ENCODE data around the gene PSAPL1. TPM values are rescaled to one million over a fixed set of nuclear protein-coding genes. Genes with fewer than 3 reads are reported as not detected.

PSAPL1 gene
- polyA plus RNA-seq, 2 donors: 0.04 to 0.39 TPM

DNA sequence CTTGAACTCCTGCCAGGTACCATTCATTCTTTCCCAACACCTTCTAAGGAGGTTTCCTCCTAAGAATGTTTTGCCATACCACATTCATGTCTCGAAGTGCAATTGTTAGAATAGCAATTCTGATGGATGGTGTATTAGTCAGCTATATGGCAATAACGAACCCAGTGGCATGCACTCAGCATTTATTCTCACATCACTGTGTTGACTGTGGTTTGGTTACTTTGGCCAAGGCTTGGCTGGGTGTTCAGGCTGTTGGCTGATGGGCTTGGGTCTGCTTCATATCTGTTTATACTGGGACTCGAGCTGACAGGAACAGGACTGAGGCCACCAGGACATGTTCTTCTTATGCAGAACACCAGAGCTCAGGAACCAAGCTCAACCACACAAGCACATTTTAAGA lies 31.7 kb downstream of the PSAPL1 start:
- H3K4me3 ChIP-seq (ENCODE audit: low read depth in 1 of 2, low read length in 2 of 2): no peak overlapping the region
- H3K9me3 ChIP-seq (ENCODE audit: control insufficient read depth in 2 of 2, insufficient read depth in 1 of 2, low read depth in 1 of 2, low read length in 1 of 2): peaks cover 0 to 2% of the 10 kb centered on the region in 2 donors
- 28 to 36% methylated on average over 3 of the region's 3 CpGs for WGBS, 2 donors
- no peak overlapping the region for H3K27ac ChIP-seq (ENCODE audit: low read depth in 2 of 2, low read length in 1 of 2)
- H3K27me3 ChIP-seq (ENCODE audit: control insufficient read depth in 1 of 2, insufficient read depth in 2 of 2, low read length in 2 of 2): no peaks in the 10 kb centered on the region
- H3K36me3 ChIP-seq (ENCODE audit: control insufficient read depth in 2 of 2, insufficient read depth in 2 of 2, low read length in 1 of 2): no peaks in the 10 kb centered on the region
- peaks cover 0 to 3% of the 10 kb centered on the region in 2 donors for H3K4me1 ChIP-seq (ENCODE audit: control insufficient read depth in 2 of 2, insufficient read depth in 2 of 2, low read length in 1 of 2)

DNA sequence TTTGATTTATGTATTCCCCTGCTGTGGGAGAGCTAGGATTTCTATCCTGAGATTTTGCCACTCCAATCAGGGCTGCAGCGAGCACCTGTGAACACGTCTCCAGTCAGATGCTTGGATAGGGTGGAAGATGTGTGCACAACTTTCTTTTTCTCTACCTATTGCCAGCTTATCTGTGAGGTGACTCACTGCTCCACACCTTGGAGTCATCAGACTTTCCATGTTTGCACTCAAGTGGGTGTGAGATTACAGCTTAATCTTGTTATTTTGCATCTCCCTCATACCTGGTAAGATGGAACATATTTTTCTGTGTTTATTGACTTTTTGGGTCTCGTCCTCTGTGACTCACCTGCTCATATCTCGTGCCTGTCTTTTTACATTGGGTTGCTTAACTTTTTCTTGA lies 32.2 kb downstream of the PSAPL1 start:
- WGBS, 2 donors: 32 to 39% methylated on average over 4 of the region's 4 CpGs
- no peak overlapping the region for H3K27ac ChIP-seq (ENCODE audit: low read depth in 2 of 2, low read length in 1 of 2)
- H3K4me3 ChIP-seq (ENCODE audit: low read depth in 1 of 2, low read length in 2 of 2): no peak overlapping the region
- peaks cover 0 to 2% of the 10 kb centered on the region in 2 donors for H3K9me3 ChIP-seq (ENCODE audit: control insufficient read depth in 2 of 2, insufficient read depth in 1 of 2, low read depth in 1 of 2, low read length in 1 of 2)
- H3K4me1 ChIP-seq (ENCODE audit: control insufficient read depth in 2 of 2, insufficient read depth in 2 of 2, low read length in 1 of 2): peaks cover 2 to 7% of the 10 kb centered on the region in 2 donors
- H3K36me3 ChIP-seq (ENCODE audit: control insufficient read depth in 2 of 2, insufficient read depth in 2 of 2, low read length in 1 of 2): no peaks in the 10 kb centered on the region
- no peaks in the 10 kb centered on the region for H3K27me3 ChIP-seq (ENCODE audit: control insufficient read depth in 1 of 2, insufficient read depth in 2 of 2, low read length in 2 of 2)

GRCh38 chr4:7400671-7401298 lies 33.9 kb downstream of the PSAPL1 start:
- Histone ChIP-seq H3K9me3 (ENCODE audit: control insufficient read depth in 2 of 2, insufficient read depth in 1 of 2, low read depth in 1 of 2, low read length in 1 of 2) (peaks cover 0 to 2% of the 10 kb centered on the region in 2 donors), H3K4me3 (ENCODE audit: low read depth in 1 of 2, low read length in 2 of 2) (no peak overlapping the region), H3K4me1 (ENCODE audit: control insufficient read depth in 2 of 2, insufficient read depth in 2 of 2, low read length in 1 of 2) (peaks cover 4 to 11% of the 10 kb centered on the region in 2 donors), H3K27ac (ENCODE audit: low read depth in 2 of 2, low read length in 1 of 2) (no peak overlapping the region), H3K36me3 (ENCODE audit: control insufficient read depth in 2 of 2, insufficient read depth in 2 of 2, low read length in 1 of 2) (no peaks in the 10 kb centered on the region), H3K27me3 (ENCODE audit: control insufficient read depth in 1 of 2, insufficient read depth in 2 of 2, low read length in 2 of 2) (no peaks in the 10 kb centered on the region)
- WGBS, 2 donors: 73 to 87% methylated on average over 2 of the region's 2 CpGs

- Histone ChIP-seq H3K4me3 (ENCODE audit: low read depth in 1 of 2, low read length in 2 of 2) (no peak overlapping the region), H3K9me3 (ENCODE audit: control insufficient read depth in 2 of 2, insufficient read depth in 1 of 2, low read depth in 1 of 2, low read length in 1 of 2) (peaks cover 0 to 2% of the 10 kb centered on the region in 2 donors), H3K4me1 (ENCODE audit: control insufficient read depth in 2 of 2, insufficient read depth in 2 of 2, low read length in 1 of 2) (peaks cover 4 to 15% of the 10 kb centered on the region in 2 donors), H3K27me3 (ENCODE audit: control insufficient read depth in 1 of 2, insufficient read depth in 2 of 2, low read length in 2 of 2) (no peaks in the 10 kb centered on the region), H3K27ac (ENCODE audit: low read depth in 2 of 2, low read length in 1 of 2) (no peak overlapping the region), H3K36me3 (ENCODE audit: control insufficient read depth in 2 of 2, insufficient read depth in 2 of 2, low read length in 1 of 2) (no peaks in the 10 kb centered on the region)
- 77 to 79% methylated on average over 16 of the region's 16 CpGs for WGBS, 2 donors
These were observed 35.1 kb downstream of the PSAPL1 start for GRCh38 chr4:7399440-7400234.

DNA sequence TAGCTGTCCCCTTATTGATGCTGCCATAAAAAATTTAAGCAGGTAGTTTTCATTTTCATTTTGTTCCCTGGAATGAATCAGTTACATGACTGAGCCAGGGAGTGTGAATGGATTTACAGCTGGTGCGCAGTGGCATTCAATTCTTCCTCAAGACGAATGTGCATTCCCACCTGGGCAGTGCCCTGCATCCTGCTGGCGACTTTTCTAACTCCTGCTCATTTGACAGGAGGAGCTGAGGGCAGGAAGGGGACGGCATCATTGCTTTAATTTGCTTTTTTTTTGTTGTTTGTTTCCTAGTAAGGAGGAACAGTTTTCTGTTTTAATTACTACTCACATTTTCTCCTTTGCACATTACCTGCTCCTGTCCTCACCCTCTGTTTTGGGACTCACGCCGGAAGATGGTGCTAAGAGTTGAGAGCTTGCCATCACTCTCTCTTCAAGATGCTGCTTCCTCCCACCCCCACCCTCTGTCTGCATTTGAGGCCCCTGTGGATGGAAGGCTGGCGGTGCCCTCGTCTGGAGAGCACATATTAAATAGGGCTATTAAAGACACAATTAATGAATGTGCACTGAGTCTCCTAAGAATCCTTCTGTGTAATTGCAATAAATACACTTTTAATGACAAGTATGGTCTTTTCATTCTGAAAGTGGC lies 35.8 kb downstream of the PSAPL1 start:
- Histone ChIP-seq H3K4me1 (ENCODE audit: control insufficient read depth in 2 of 2, insufficient read depth in 2 of 2, low read length in 1 of 2) (peaks cover 4 to 15% of the 10 kb centered on the region in 2 donors), H3K27ac (ENCODE audit: low read depth in 2 of 2, low read length in 1 of 2) (no peak overlapping the region), H3K36me3 (ENCODE audit: control insufficient read depth in 2 of 2, insufficient read depth in 2 of 2, low read length in 1 of 2) (no peaks in the 10 kb centered on the region), H3K27me3 (ENCODE audit: control insufficient read depth in 1 of 2, insufficient read depth in 2 of 2, low read length in 2 of 2) (no peaks in the 10 kb centered on the region), H3K4me3 (ENCODE audit: low read depth in 1 of 2, low read length in 2 of 2) (no peak overlapping the region), H3K9me3 (ENCODE audit: control insufficient read depth in 2 of 2, insufficient read depth in 1 of 2, low read depth in 1 of 2, low read length in 1 of 2) (peaks cover 0 to 2% of the 10 kb centered on the region in 2 donors)
- 61 to 80% methylated on average over 8 of the region's 8 CpGs for WGBS, 2 donors

- peaks cover 0 to 2% of the 10 kb centered on the region in 2 donors for H3K9me3 ChIP-seq (ENCODE audit: control insufficient read depth in 2 of 2, insufficient read depth in 1 of 2, low read depth in 1 of 2, low read length in 1 of 2)
- H3K27me3 ChIP-seq (ENCODE audit: control insufficient read depth in 1 of 2, insufficient read depth in 2 of 2, low read length in 2 of 2): no peaks in the 10 kb centered on the region
- H3K36me3 ChIP-seq (ENCODE audit: control insufficient read depth in 2 of 2, insufficient read depth in 2 of 2, low read length in 1 of 2): no peaks in the 10 kb centered on the region
- H3K4me3 ChIP-seq (ENCODE audit: low read depth in 1 of 2, low read length in 2 of 2): no peak overlapping the region
- WGBS, 2 donors: 11 to 23% methylated on average over 6 of the region's 6 CpGs
- peaks cover 4 to 13% of the 10 kb centered on the region in 2 donors for H3K4me1 ChIP-seq (ENCODE audit: control insufficient read depth in 2 of 2, insufficient read depth in 2 of 2, low read length in 1 of 2)
- no peak overlapping the region for H3K27ac ChIP-seq (ENCODE audit: low read depth in 2 of 2, low read length in 1 of 2)
These were observed 36.7 kb downstream of the PSAPL1 start for GRCh38 chr4:7398104-7398423.

DNA sequence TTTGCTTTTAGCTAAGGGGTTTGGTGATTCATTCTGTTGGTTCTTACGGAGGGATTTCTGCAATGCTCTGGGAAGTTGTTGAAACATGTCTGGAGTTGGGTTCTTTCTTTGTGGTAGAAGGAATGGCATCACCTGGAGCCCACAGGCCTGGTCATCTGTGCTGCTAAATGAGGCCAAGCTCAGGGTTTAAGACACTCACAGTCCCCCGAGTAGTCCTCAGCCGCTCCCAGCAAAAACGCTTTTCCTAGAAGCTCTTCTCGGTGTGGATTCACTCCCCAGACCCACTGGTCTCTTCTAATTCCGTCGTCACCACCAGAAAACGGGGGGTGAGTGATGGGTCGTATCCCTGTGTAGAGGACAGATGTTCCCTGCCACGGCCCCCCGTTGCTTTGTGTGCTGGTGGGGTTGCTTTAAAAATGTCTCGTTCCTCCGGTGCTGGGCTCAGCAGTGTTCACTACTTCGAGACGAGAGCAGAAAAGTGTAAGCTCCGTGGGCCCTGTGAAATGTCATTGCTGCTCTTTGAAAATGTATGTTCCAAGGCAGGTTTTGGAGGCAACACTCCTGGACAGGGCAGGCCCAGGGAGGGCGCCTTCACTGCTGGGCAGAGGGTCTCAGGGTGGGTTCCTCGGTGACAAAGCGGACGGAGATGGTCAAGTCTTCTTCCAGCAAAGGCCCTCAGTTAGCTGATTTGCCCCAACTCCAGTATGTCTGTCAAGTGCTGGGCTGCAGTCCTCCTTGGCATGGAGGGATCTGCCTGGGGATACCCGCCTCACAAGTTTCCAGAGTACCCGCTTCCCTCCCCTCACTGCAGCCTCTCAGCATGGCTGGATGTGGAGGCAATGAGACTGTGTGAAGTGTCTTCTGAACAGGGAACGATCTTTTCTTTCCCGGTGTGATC lies 37.3 kb downstream of the PSAPL1 start:
- H3K4me3 ChIP-seq (ENCODE audit: low read depth in 1 of 2, low read length in 2 of 2): no peak overlapping the region
- no peak overlapping the region for H3K27ac ChIP-seq (ENCODE audit: low read depth in 2 of 2, low read length in 1 of 2)
- peaks cover 4 to 13% of the 10 kb centered on the region in 2 donors for H3K4me1 ChIP-seq (ENCODE audit: control insufficient read depth in 2 of 2, insufficient read depth in 2 of 2, low read length in 1 of 2)

GRCh38 chr4:7396186-7396910 lies 38.4 kb downstream of the PSAPL1 start:
- Histone ChIP-seq H3K4me3 (ENCODE audit: low read depth in 1 of 2, low read length in 2 of 2) (no peak overlapping the region), H3K9me3 (ENCODE audit: control insufficient read depth in 2 of 2, insufficient read depth in 1 of 2, low read depth in 1 of 2, low read length in 1 of 2) (peaks cover 0 to under 1% of the 10 kb centered on the region in 2 donors), H3K36me3 (ENCODE audit: control insufficient read depth in 2 of 2, insufficient read depth in 2 of 2, low read length in 1 of 2) (no peaks in the 10 kb centered on the region), H3K4me1 (ENCODE audit: control insufficient read depth in 2 of 2, insufficient read depth in 2 of 2, low read length in 1 of 2) (peaks cover 4 to 13% of the 10 kb centered on the region in 2 donors), H3K27ac (ENCODE audit: low read depth in 2 of 2, low read length in 1 of 2) (no peak overlapping the region), H3K27me3 (ENCODE audit: control insufficient read depth in 1 of 2, insufficient read depth in 2 of 2, low read length in 2 of 2) (no peaks in the 10 kb centered on the region)
- 82 to 83% methylated on average over 14 of the region's 14 CpGs for WGBS, 2 donors

More for the DNA sequence above, 37.3 kb downstream of the PSAPL1 start:
- WGBS, 2 donors: 70 to 72% methylated on average over 24 of the region's 24 CpGs
- Histone ChIP-seq H3K9me3 (ENCODE audit: control insufficient read depth in 2 of 2, insufficient read depth in 1 of 2, low read depth in 1 of 2, low read length in 1 of 2) (peaks cover 0 to 2% of the 10 kb centered on the region in 2 donors), H3K27me3 (ENCODE audit: control insufficient read depth in 1 of 2, insufficient read depth in 2 of 2, low read length in 2 of 2) (no peaks in the 10 kb centered on the region), H3K36me3 (ENCODE audit: control insufficient read depth in 2 of 2, insufficient read depth in 2 of 2, low read length in 1 of 2) (no peaks in the 10 kb centered on the region)
